A549 (cell line): ENCODE results near the gene CCDC142. TPM values are rescaled to one million over a fixed set of nuclear protein-coding genes. Genes with fewer than 3 reads are reported as not detected.
"Not testable (repeated sequence)": the region's sequence is repeated elsewhere in the genome, so short reads cannot be mapped to it uniquely, and the experiment has no call there.

Experiments used
- ATAC-seq, 2 experiments: fragments of 200-7000 bp in 1 of 2; fragments of >200 bp in 1 of 2; cut with Nextera tagmentation in 1 of 2; cut with Tn5 transposase in 1 of 2; 3 replicates each; pipeline versions ENCODE4 v1.8.0 to v1.9.1; 2018 to 2020; ENCODE audit warnings: mild to moderate bottlenecking in 1 of 2, moderate library complexity in 1 of 2
- CTCF ChIA-PET: fragments of 300-600 bp; sonication (Branson Sonifier 250); formaldehyde crosslinking; extraction: SDS; loops from one replicate; lab custom pipeline; 2021; ENCODE audit warnings: antibody characterized with exemption, inconsistent platforms; lab: Yijun Ruan, JAX
- POLR2A ChIA-PET: fragments of 350-600 bp; formaldehyde crosslinking; extraction: SDS; loops from one replicate; lab custom pipeline; 2021; ENCODE audit warnings: antibody characterized with exemption, inconsistent platforms; lab: Yijun Ruan, JAX
- DNase-seq, 2 experiments: peaks; one replicate each; pipeline versions ENCODE4 v3.0.0 to v3.0.0-alpha.2; 2011 to 2016; ENCODE audit warnings: low read depth in 1 of 2, low spot score in 1 of 2
- FAIRE-seq: peaks from 2 replicates; lab custom pipeline; 2011; peaks lifted over from hg19 to GRCh38; lab: Jason Lieb, UNC
- H3K27ac ChIP-seq, 2 experiments: fragments of >200 bp; sonication (Bioruptor Twin); formaldehyde crosslinking; 3 replicates each; pipeline ENCODE4 v1.5.1; 2016 to 2017
- H3K4me1 ChIP-seq: fragments of >200 bp; sonication (Bioruptor Twin); formaldehyde crosslinking; 3 replicates; pipeline ENCODE4 v1.6.1; 2016
- H3K4me2 ChIP-seq: fragments of >200 bp; sonication (Bioruptor Twin); formaldehyde crosslinking; 3 replicates; pipeline ENCODE4 v1.6.1; 2016
- H3K4me3 ChIP-seq: fragments of >200 bp; sonication (Bioruptor Twin); formaldehyde crosslinking; 3 replicates; pipeline ENCODE4 v1.5.1; 2016
- H3K9me3 ChIP-seq: fragments of >200 bp; sonication (Bioruptor Twin); formaldehyde crosslinking; 3 replicates; pipeline ENCODE4 v1.6.1; 2016
- CBX2 ChIP-seq: fragments of 200-600 bp; sonication (generic); IDR thresholded peaks from 2 replicates; pipeline ENCODE4 v1.6.1; 2016; ENCODE audit warnings: low read depth, mild to moderate bottlenecking, borderline replicate concordance
- EP300 ChIP-seq, 2 experiments: fragments of >200 bp; sonication (Bioruptor Twin); formaldehyde crosslinking; IDR thresholded peaks; 2 replicates in 1 of 2; 3 replicates in 1 of 2; pipeline ENCODE4 v1.6.1; 2016 to 2017
- GATA3 ChIP-seq: IDR thresholded peaks from 2 replicates; pipeline ENCODE4 v1.6.1; 2012; ENCODE audit warnings: borderline replicate concordance
- HDAC2 ChIP-seq: fragments of 200-600 bp; sonication (generic); IDR thresholded peaks from 2 replicates; pipeline ENCODE4 v1.6.1; 2016
- HOXB5 ChIP-seq: fragments of 250-450 bp; sonication (Bioruptor Pico); IDR thresholded peaks from 2 replicates; pipeline ENCODE4 v1.5.0; 2020; ENCODE audit warnings: mild to moderate bottlenecking, moderate library complexity
- KDM5A ChIP-seq: fragments of 200-600 bp; sonication (generic); IDR thresholded peaks from 2 replicates; pipeline ENCODE4 v1.6.1; 2016; ENCODE audit warnings: antibody characterized with exemption, mild to moderate bottlenecking
- NFE2L2 ChIP-seq: fragments of 150-350 bp; conservative IDR thresholded peaks from 2 replicates; pipeline ENCODE4 v1.6.1; 2014; ENCODE audit warnings: low read length
- PHF8 ChIP-seq: fragments of 200-600 bp; sonication (generic); IDR thresholded peaks from 2 replicates; pipeline ENCODE4 v1.6.1; 2016; ENCODE audit warnings: low read depth, mild to moderate bottlenecking, antibody characterized with exemption, moderate library complexity, borderline replicate concordance
- POLR2AphosphoS2 ChIP-seq: conservative IDR thresholded peaks from 2 replicates; pipeline ENCODE4 v1.6.1; 2012; ENCODE audit warnings: low read length, improper control_type of control experiment, inconsistent platforms
- RAD21 ChIP-seq, 2 experiments: fragments of >200 bp in 1 of 2; sonication (Bioruptor Twin) in 1 of 2; formaldehyde crosslinking in 1 of 2; IDR thresholded peaks in 1 of 2; conservative IDR thresholded peaks in 1 of 2; 2 replicates in 1 of 2; 3 replicates in 1 of 2; pipeline ENCODE4 v1.6.1; 2012 to 2018; ENCODE audit warnings: inconsistent platforms in 1 of 2
- TFCP2L1 ChIP-seq: fragments of 250-450 bp; sonication (Bioruptor Pico); IDR thresholded peaks from 2 replicates; pipeline ENCODE4 v1.5.0; 2021; ENCODE audit warnings: mild to moderate bottlenecking
- TP53 ChIP-seq: fragments of 250-450 bp; sonication (Bioruptor Pico); IDR thresholded peaks from 2 replicates; pipeline ENCODE4 v1.5.0; 2021; ENCODE audit warnings: mild to moderate bottlenecking, moderate library complexity
- ZC3H11A ChIP-seq: fragments of 450-650 bp; IDR thresholded peaks from 2 replicates; pipeline ENCODE4 v1.6.1; 2014; ENCODE audit warnings: antibody characterized with exemption, mild to moderate bottlenecking
- ZFP36 ChIP-seq: fragments of 450-650 bp; IDR thresholded peaks from 2 replicates; pipeline ENCODE4 v1.6.1; 2014; ENCODE audit warnings: borderline replicate concordance; ENCODE audit not compliant: partially characterized antibody
- ZSCAN20 ChIP-seq: fragments of 250-450 bp; sonication (Bioruptor Pico); IDR thresholded peaks from 2 replicates; pipeline ENCODE4 v1.8.0; 2022; ENCODE audit warnings: mild to moderate bottlenecking, moderate library complexity
- WGBS: methylation state at CpG from one replicate; pipeline ENCODE4 v1.1.6; 2017; ENCODE audit errors: missing lambda C conversion rate; 5-methylcytosine and 5-hydroxymethylcytosine counted together
- polyA plus RNA-seq, 4 experiments: library from polyadenylated mRNA; depleted of rRNA in 3 of 4; stranded (reverse); fragments of >200 nt; fragmentation: RNase III in 1 of 4; extraction: RNeasy Plus Mini Kit Qiagen cat#74134 plus additional on column Dnase treatment in 1 of 4; gene quantifications; 2 replicates in 3 of 4; 3 replicates in 1 of 4; pipeline ENCODE4 v1.2.3, GENCODE V29; 2011 to 2017
- TF ChIP-seq, protein P1 (sequence below): IDR thresholded peaks from 2 replicates; pipeline ENCODE4 v1.6.1; 2012
- TF ChIP-seq, protein P2 (sequence below): fragments of 250-450 bp; sonication (Bioruptor Pico); IDR thresholded peaks from 2 replicates; pipeline ENCODE4 v1.5.0; 2020; ENCODE audit warnings: low read depth, mild to moderate bottlenecking, moderate library complexity
- TF ChIP-seq, protein P3 (sequence below): fragments of 150-350 bp; IDR thresholded peaks from 2 replicates; pipeline ENCODE4 v1.6.1; 2014; ENCODE audit warnings: low read depth, mild to moderate bottlenecking, low read length
- TF ChIP-seq, protein P4 (sequence below): fragments of 450-650 bp; IDR thresholded peaks from 2 replicates; pipeline ENCODE4 v1.6.1; 2014; ENCODE audit warnings: antibody characterized with exemption

Gene CCDC142
- polyA plus RNA-seq, 2 of the 4 experiments (the other 2 are of a cell fraction), result 6.8 to 12.8 TPM

DNA sequence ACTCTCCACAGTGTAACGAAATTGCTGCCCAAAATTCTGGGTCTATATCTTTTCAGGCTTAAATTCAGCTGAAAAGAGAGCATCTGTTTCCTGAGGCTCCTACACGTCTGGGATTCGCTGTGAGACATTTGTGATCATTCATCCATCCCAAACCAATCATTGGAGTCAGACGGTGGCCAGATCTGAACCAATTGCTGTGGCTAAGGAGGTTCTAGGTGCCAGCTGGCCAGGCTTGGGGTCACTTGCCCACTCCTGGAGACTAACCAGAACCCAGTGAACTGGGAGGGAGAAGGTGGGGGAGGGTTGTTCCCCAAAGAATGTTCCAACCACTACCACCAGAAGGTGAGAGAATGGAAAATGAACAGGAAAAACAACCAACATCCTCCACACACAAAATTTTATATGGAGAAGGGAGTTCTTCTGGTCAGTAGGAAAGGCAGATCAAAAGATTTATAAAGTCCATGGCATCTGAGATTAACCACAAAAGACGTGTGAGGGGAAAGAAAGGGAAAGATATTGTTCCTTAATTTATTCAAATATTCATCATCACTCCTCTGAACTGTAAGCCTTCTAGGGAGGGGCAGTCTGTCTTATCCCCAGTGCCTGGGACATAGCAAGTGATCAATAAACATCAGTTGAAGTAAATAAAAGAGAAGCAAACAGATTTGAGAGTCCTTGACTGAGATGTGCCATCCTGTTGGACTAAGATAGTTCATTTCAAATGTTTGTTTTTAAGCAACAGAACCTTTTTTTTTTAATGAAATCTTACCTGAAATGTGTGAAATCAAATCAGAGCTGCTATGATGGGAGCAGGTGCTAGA is 38.1 kb downstream of the CCDC142 start:
- CTCF ChIA-PET, result interaction anchor here (0.5 to 4.1 kb wide), 2 partner anchors 53 to 73 kb away, joined by 3 to 15 read pairs; no protein-coding TSS in a partner anchor
- POLR2A ChIA-PET, result interaction anchor here (1.3 kb wide), 1 partner anchor 10 kb away, joined by 3 read pairs; no protein-coding TSS in a partner anchor
- no peak for FAIRE-seq

DNA sequence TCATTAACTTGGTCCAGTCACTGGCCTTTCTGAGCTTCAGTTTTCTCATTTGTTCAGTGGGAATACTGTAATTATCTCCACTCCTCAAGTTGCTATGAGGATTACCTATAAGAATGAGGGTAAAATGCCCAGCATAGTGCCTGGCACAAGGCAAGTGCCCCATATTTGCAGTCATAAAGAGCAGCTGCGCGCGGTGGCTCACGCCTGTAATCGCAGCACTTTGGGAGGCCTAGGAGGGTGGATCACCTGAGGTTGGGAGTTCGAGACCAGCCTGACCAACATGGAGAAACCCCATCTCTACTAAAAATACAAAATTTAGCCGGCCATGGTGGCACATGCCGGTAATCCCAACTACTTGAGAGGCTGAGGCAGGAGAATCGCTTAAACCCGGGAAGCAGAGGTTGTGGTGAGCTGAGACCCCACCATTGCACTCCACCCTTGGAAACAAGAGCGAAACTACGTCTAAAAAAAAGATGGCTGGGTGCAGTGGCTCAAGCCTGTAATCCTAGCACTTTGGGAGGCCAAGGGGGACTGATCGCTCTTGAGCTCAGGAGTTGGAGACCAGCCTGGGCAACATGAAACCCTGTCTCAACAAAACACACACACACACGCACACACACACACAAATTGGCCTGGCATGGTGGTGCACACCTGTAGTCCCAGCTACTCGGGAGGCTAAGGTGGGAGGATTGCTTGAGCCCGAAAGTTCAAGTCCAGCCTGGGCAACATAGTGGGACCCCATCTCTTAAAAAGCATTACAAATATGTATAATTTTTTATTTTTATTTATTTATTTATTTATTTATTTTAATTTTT is 40.1 kb downstream of the CCDC142 start:
- CTCF ChIA-PET, result interaction anchor here (0.6 to 4.1 kb wide), 2 partner anchors 12 to 51 kb away, joined by 4 to 15 read pairs; no protein-coding TSS in a partner anchor
- POLR2A ChIA-PET, H3K27ac ChIP-seq, DNase-seq, H3K4me2 ChIP-seq, ATAC-seq, H3K9me3 ChIP-seq, FAIRE-seq, H3K4me3 ChIP-seq: not testable (repeated sequence)
- 89% methylated on average over 16 of the region's 16 CpGs for WGBS
- peaks cover 42% of the 10 kb centered on the region for H3K4me1 ChIP-seq

More for the DNA sequence above, 38.1 kb downstream of the CCDC142 start:
- H3K27ac ChIP-seq, result 0 out of 6 replicates have a peak overlapping the region, but pooled peaks of 1 of the 2 experiments have one; percentile 1
- TF ChIP-seq, protein P1, sequence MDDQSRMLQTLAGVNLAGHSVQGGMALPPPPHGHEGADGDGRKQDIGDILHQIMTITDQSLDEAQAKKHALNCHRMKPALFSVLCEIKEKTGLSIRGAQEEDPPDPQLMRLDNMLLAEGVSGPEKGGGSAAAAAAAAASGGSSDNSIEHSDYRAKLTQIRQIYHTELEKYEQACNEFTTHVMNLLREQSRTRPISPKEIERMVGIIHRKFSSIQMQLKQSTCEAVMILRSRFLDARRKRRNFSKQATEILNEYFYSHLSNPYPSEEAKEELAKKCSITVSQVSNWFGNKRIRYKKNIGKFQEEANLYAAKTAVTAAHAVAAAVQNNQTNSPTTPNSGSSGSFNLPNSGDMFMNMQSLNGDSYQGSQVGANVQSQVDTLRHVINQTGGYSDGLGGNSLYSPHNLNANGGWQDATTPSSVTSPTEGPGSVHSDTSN, result no peak
- no peak for TF ChIP-seq KDM5A
- TF ChIP-seq HOXB5, result no peak
- DNase-seq (no peak), ATAC-seq (no peak)
- H3K4me1 ChIP-seq, result peaks cover 33% of the 10 kb centered on the region
- no peak overlapping the region for H3K4me3 ChIP-seq
- H3K9me3 ChIP-seq, result no peaks in the 10 kb centered on the region
- H3K4me2 ChIP-seq, result peak overlapping the region; percentile 43
- 38% methylated on average over 5 of the region's 5 CpGs for WGBS

DNA sequence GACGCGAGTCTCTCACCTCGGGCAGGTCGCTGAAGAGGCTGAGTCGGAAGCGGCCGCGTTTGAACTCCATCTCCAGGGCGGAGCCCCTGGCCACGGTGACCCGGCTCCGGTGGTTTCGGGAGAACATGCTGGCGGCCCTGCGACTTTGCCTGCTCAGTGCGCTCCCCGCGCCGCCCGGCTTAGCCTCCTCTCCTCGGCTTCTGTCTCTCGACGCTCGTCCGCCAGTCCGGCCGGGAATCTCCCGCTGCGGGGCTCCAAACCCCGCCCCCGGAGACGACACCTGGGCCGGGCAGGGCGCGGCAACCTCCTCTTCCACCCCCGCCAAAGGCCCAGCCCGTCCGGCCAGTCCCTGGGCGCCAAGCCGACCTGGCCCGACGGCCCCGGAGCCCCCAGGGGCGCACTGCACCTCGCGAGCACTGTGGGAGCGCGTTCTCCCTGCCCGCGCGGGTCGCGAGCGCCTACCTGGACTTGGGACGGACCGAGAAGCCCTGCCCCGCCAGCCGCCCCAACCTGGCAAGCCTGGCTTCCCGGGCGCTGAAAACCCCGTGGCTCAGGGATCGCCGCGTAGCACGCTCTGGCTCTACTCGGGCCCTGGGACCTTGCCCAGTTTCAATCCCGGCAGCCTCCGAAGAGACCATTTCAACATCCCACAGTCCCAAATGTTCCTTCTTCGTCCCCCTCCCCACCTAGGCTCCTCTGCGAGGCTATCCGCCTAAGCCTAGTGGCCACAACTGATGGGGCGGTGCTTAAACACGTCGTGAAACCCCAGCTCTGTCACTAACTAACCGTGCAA is 40.9 kb downstream of the CCDC142 start, which contains the start of gene RTKN:
Gene RTKN (minus strand): TSS at position 248 of the 793 bp plus-strand sequence. CDS start 121 bp downstream, at position 127.
- ATAC-seq (no peak), DNase-seq (peak in 1 of 2 experiments; percentile 24), FAIRE-seq (no peak)
- Histone ChIP-seq H3K4me3 (peak within 1 kb of the TSS; percentile 53), H3K9me3 (no peaks in the 10 kb centered on the region), H3K4me1 (peaks cover 34% of the 10 kb centered on the region), H3K27ac (peak within 1 kb of the TSS; percentile 86 to 89), H3K4me2 (peak within 1 kb of the TSS; percentile 93)
- no peak for TF ChIP-seq TP53 (CRISPR knock-in tag)
- TF ChIP-seq POLR2AphosphoS2, result no peak
- TF ChIP-seq TFCP2L1, result no peak
- TF ChIP-seq CBX2, result no peak
- TF ChIP-seq, protein P2, sequence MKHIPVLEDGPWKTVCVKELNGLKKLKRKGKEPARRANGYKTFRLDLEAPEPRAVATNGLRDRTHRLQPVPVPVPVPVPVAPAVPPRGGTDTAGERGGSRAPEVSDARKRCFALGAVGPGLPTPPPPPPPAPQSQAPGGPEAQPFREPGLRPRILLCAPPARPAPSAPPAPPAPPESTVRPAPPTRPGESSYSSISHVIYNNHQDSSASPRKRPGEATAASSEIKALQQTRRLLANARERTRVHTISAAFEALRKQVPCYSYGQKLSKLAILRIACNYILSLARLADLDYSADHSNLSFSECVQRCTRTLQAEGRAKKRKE, result no peak
- TF ChIP-seq, protein P3, sequence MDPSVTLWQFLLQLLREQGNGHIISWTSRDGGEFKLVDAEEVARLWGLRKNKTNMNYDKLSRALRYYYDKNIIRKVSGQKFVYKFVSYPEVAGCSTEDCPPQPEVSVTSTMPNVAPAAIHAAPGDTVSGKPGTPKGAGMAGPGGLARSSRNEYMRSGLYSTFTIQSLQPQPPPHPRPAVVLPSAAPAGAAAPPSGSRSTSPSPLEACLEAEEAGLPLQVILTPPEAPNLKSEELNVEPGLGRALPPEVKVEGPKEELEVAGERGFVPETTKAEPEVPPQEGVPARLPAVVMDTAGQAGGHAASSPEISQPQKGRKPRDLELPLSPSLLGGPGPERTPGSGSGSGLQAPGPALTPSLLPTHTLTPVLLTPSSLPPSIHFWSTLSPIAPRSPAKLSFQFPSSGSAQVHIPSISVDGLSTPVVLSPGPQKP, result no peak
- TF ChIP-seq HDAC2, result no peak
- no peak for TF ChIP-seq RAD21 (conservative IDR thresholded peaks at IDR 0.05 in 1 of 2, IDR thresholded peaks at IDR 0.05 in 1 of 2)
- TF ChIP-seq, protein P4, sequence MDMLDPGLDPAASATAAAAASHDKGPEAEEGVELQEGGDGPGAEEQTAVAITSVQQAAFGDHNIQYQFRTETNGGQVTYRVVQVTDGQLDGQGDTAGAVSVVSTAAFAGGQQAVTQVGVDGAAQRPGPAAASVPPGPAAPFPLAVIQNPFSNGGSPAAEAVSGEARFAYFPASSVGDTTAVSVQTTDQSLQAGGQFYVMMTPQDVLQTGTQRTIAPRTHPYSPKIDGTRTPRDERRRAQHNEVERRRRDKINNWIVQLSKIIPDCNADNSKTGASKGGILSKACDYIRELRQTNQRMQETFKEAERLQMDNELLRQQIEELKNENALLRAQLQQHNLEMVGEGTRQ, result no peak
- TF ChIP-seq ZC3H11A, result no peak
- no peak for TF ChIP-seq ZFP36
- TF ChIP-seq PHF8, result no peak
- TF ChIP-seq, protein P1, result no peak
- no peak for TF ChIP-seq GATA3
- no peak for TF ChIP-seq EP300 (IDR thresholded peaks at IDR 0.05)
- no peak for TF ChIP-seq NFE2L2
- no peak for TF ChIP-seq ZSCAN20 (CRISPR knock-in tag)
- CTCF ChIA-PET, result interaction anchor here (2.6 to 4.1 kb wide), 2 partner anchors 50 to 90 kb away, joined by 6 to 15 read pairs; no protein-coding TSS in a partner anchor
- WGBS, result 92% methylated on average over 75 of the region's 75 CpGs
- POLR2A ChIA-PET, result interaction anchor here (2.2 kb wide), 1 partner anchor 12 kb away, joined by 21 read pairs; the partner anchor contains the start of gene INO80B
